Hematopoietic multipotent progenitor cell treated with erythropoietin and hydrocortisone succinate and interleukin-3 and kit ligand, for 6 days (in vitro differentiated cells): Measurements from ENCODE around the gene MUC20.
"Not testable (repeated sequence)": the region's sequence is repeated elsewhere in the genome, so short reads cannot be mapped to it uniquely, and the experiment has no call there.

ENCODE experiments used
- DNase-seq: peaks from one replicate; pipeline ENCODE4 v3.0.0-alpha.2; 2015

MUC20 gene

DNA sequence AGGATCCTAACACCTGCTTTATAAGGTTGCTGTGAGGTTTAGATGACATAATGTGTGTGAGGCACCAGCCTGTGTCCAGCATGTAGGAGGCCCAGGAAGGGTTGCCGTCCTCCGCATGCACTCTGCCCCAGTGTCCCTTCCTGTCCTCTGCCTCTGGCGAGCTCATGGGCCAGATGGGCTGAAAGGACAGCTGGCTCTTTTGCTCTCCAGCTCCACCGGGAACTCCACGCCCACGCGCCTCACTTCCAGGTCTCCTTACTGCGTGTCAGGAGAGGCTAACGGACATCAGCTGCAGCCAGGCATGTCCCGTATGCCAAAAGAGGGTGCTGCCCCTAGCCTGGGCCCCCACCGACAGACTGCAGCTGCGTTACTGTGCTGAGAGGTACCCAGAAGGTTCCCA is 12.2 kb downstream of the MUC20 start:
- DNase-seq = no peak

DNA sequence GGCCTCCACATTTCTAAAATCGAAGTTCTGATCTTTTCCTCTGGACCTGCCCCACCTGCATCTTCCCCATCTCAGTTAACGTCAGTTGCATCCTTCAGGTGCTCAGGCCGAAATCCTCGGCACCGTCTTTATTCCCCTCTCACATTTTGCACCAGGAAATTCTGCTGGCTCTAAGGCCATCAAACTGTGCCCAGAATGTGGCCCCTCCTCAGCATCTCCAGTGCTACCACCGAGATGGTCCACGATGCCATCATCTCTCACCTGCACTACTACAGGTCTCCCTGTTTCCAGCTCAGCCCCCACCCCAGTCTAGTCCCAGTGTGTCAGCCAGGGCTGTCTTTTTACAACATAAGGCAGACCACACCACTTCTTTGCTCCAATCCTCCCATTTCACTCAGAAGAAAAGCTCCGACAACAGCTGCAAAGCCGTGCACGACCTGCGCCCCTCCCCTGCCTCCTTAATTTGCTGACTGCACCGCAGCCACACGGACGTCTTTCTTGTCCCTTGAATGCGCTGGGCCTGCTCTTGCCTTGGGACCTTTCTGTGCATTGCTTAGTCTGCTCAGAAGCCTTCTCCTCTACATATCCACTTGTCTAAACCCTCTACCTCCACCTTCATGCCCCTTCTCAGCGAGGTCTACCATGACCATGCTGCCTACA is 14.4 kb downstream of the MUC20 start:
- DNase-seq = no peak

DNA sequence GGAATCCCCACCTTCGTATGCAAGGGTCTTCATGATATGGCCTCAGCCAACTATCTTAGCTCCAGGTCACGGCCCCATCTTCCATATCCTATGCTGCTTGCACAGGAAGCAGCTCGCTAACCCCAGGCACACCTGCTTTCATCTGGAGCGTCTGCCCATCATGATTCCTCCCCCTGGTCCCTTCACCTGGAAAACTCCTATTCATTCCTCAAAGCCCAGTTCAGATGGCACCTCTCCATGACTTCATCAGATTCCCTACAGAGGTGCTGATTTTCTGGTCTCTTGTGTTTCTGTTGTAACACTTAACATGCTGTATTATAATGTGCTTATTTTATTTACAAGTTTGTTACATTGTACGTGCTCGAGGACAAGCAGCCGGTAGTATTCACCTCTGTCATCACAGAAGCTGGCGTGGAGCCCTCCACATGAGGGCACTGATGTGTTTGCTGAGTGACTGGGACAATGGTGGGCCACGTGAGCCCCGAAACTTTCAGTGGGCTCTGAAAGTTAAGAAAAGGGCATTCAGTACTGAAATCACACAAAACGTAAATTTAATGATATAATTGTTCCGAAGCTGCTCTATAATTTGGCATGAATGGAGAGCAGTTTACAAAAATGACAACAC is 16.2 kb downstream of the MUC20 start:
- no peak for DNase-seq

DNA sequence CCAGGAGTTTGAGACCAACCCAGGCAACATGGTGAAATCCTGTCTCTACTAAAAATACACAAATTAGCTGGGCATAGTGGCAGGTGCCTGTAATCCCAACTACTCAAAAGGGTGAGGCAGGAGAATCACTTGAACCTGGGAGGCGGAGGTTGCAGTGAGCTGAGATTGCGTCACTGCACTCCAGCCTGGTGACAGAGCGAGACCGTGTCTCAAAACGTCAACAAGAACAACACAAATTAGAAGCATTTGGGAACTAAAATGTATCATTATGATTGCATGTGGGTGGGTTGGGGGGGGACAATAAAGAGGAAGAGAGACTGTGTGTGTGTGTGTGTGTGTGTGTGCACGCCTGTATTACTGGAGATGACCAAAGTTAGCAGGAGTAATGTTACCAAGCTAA is 17.0 kb downstream of the MUC20 start:
- not testable (repeated sequence) for DNase-seq

DNA sequence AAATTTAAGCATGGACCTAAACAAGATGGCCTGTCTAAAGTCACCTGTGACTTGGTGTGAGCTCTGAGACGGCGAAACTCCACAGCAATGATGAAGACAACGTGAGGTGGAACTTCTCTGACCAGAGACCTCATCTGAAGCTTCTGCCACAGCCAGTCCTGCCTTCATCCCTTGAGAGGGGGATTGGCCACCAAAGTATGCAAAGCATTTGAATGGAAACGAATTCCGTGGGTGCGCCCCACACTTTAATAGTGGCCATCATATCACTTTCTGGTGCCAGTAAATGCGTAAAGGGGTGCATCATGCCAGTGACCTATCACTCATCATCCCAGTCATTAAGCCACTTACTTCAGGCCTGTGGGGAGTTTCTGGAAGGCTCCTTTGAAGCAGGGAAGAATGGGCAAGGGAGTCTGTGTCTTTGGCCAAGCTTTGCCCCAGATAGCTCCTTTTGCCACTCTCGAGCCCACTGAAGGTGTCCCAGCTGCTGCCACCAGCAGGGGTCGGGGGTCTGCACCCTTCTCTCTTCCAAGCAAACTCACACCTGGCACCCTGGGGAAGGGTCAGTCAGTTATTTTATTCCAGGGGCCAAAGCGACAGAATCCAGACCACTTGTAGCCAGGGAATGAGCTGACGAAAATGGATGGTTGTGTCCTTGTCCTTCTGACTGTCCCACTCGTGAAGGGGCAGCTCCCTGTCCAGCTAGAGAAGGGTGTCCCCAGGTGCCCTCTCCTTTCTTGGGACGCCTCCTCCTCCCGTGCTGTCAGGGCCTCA is 17.7 kb downstream of the MUC20 start:
- DNase-seq = no peak

DNA sequence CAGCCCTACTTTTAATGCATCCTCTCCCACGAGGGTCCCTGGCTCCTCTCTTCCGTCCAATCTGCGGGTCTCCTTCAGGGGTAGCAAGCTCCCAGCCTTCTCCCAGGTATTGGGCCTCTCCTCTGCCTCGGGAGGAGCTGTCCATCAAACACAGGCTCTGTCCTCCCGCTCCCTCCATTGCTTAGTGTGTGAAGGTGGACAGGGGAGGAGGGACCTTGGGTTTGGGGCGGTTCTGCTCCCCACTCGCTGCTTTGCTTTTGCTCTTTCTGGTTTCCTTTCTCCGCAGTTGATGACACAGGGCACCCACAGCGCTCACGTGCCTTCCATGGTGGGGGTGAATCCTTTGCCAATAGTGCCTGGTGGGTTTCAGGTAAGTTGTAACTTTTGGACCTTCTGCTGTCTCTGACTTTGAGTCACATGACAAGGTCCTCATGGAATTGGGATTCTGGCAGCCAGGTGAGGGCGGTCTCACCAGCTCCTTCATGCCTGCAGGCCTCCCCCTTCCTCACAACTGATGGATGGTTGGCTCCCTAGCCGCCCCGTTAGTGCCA is 18.9 kb downstream of the MUC20 start:
- DNase-seq = no peak

DNA sequence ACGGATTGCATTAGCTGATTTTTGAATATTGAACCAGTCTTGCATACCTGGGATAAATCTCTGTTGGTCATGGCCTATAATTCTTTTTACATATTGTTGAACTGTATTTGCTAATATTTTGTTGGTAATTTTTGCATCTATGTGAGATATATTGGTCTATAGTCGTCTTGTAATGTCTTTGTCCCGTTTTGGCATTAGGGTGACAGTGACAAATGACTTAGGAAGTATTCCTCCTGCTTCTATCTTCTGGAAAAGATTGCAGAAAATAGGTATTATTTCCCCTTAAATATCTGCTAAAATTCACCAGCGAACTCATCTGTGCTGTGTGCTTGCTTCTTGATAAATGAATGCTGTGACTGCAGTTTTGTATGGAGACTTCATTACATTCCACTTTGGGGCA is 23.7 kb downstream of the MUC20 start:
- DNase-seq = no peak

DNA sequence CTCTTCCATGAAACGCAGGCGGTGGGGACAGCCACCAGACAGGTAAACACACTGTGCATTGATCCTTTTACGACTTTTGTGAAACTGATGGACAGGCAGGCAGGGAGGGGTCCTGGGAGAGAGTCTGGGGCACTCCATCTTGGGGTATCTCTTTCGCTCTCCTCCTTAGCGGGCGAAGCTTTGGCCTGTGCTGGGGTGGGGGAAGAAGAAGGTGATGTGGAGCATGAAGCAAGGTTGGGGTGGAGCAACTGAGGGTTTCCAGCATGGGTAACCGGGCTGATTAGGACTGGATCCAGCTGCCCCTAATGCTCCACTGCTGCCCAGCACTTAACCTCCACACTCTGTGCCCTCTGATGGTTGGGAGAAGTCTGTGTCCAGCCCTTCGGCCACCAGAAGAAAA is 25.6 kb downstream of the MUC20 start:
- no peak for DNase-seq

DNA sequence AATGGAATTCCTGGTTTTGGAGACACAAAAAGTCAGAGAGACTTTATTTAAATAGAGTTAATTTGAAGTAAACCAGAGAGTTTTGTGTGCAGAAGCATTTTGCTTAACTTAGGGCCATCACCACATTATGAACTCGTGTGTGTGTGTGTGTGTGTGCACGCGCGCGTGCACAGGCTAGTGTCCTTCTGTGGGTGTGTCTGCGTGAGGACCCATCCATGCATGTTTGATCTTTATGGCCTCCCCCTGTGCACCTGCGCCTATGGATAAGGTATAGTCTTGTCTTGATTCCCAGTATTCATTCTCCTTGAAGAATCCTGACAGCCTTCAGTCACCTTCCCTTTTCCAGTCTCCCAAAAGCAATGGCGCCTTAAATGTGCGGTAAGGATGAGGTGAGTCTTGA is 26.0 kb downstream of the MUC20 start:
- DNase-seq = no peak

DNA sequence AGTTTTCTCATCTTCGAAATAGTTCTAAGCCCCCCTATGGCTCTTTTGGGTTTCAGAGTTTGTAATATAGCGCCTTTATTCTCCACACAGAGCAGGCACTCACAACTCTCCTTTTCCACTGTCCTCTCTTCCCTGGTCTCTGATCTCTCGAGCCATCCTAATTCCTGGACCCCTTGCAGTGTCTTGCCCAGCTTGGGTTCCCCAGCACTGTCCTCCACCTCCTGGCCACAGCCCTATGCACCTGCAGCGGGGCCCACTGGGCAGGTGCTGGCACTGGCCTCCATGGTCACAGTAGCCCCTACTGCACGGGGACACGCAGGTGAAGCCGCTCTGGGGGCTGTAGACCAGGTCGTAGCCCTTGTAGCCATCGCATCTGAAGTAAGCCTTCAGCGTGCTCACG is 27.9 kb downstream of the MUC20 start:
- DNase-seq = no peak

GRCh38 chr3:195749101-195749500 is 28.3 kb downstream of the MUC20 start:
- DNase-seq = not testable (repeated sequence)

- no peak for DNase-seq
These were observed 30.2 kb downstream of the MUC20 start for GRCh38 chr3:195750797-195751520.

- no peak for DNase-seq
These were observed 30.8 kb downstream of the MUC20 start for GRCh38 chr3:195751560-195751959.

DNA sequence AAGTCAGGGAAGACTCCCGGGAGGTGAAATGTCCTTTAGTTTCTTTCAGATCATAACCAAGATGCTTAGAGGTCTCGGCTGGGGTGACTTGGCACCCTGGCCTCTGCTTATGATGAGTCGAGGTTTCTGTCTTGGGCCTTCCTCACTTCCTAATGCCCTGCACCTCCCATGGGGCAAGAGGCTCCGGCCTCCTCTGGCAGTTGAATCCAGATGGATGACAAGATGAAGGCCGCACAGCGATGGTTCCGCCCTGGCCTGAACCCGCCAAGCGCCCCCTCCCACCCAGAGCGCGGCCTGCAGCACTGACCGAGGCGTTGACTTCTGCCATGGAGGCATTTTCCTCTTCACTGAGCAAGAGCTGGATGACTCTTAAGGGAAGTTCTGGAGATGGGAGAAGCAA is 31.3 kb downstream of the MUC20 start:
- no peak for DNase-seq

DNA sequence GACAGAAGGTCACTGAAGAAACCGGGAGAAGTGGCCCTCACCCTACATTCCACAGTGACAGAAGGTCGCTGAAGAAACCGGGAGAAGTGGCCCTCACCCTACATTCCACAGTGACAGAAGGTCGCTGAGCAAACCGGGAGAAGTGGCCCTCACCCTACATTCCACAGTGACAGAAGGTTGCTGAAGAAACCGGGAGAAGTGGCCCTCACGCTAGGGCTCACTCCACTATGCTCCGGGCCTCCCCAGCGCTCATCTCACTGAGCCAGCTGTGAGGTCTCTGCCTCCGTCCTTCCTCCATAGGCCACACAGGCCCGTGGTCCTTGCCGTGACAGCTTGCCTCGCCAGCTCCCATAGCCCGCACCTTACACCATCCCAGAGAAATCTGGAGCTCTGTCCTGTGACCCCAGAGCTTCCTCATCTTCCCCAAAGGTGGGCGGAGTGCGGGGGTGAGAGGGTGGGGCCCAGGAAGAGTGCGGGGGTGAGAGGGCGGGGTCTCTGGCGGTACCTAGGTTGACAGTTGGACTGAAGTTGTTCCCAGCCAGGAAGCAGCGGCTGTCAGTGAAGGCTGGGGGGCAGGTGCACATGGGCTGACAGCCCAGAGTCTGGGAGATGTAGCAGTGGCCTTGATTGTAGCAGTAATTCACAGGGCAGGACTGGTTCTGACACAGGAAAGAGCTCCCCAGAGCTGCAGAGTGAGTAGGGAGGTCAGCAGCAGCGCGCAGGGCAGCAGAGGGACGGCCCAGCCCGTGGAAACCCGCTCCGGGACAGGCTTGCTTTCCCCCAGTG is 32.0 kb downstream of the MUC20 start:
- DNase-seq = no peak

GRCh38 chr3:195753581-195753980 is 32.8 kb downstream of the MUC20 start:
- no peak for DNase-seq

DNA sequence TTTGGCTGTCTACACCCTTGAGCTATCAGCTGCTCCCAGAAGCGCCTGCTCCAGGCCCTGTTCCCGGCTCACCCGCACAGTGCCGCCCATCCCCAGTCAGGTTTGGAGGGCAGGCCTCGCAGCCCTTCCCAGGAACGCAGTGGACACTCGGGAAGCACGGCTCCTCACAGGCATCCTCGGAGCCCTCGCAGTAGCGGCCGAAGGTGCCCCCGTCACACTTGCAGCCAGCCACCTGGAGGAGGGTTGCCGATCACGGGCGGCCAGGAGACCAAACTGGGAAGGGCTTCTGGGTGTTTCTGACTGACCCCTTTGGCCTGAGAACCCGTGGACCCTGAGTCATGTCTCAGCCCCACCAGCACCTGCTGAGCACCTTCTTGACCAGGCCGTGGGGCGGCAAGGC is 33.4 kb downstream of the MUC20 start:
- no peak for DNase-seq

- no peak for DNase-seq
These were observed 34.1 kb downstream of the MUC20 start for GRCh38 chr3:195754906-195755305.

GRCh38 chr3:195755391-195755790 is 34.6 kb downstream of the MUC20 start:
- no peak for DNase-seq

DNA sequence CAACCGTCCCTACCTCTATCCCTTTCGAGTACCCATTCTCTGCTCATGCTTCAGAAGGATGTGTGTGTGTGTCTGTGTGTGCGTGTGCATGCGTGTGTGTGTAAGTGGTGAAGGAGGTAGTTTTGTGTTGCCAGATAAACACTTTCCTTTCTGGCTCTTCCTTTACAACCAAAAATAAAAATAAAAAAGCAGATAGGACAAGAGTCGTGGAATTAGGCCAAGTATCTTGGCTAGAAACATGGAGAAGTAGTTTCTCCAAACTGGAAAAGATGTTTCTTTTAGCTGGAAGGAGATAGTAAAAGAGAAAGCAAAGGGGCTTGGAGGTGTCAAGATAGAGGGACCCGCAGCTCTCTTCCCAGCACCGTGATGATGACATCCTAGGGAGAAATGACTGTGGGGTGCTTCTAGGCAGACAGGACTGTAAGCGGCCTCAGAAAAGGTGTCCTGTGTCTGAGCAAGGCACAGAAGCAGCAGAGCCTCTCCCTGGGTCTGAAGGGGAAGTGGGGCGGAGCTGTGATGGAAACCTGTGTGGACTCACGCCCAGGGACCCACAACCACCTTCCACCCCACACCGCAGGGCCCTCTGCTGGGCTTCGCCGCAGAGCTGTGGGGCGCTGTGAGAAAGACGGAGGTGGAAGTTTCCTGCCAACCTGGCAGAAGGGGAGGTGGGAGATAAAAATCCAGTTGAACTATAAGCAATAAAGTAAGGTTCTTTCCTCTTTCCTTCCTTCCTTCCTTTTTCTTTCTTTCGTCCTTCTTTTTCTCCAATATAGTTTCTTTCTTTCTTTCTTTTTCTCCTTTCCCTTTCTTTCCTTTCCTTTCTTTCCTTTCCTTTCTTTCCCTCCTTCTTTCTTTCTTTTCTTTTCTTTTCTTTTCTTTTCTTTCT is 35.3 kb downstream of the MUC20 start:
- DNase-seq = no peak

DNA sequence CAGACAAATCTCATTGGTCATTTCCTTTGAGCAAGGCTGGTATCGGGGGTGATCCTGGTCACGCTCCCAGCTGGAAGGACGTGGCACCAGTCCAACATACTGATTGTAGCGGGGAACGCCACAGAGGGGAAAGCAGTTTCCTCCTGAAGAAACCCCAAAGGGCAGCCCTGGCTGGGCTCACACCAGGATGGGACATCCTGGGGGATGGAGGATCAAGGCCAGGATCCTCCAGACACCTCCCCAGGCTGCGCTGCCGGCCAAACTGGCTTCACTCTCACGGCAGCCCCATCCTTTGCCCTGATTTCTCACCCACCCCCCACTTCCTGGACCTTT is 36.6 kb downstream of the MUC20 start:
- DNase-seq = no peak

GRCh38 chr3:195757827-195758226 is 37.0 kb downstream of the MUC20 start:
- DNase-seq = no peak
